HG02852 (cell line): ENCODE data around the gene CCM2.

ENCODE experiments used
- ATAC-seq: cut with Tn5 transposase; IDR thresholded peaks from one replicate; pipeline ENCODE4 v1.9.1; 2021; ENCODE audit warnings: mild to moderate bottlenecking, moderate library complexity; ENCODE audit not compliant: unreplicated experiment

Gene CCM2

DNA sequence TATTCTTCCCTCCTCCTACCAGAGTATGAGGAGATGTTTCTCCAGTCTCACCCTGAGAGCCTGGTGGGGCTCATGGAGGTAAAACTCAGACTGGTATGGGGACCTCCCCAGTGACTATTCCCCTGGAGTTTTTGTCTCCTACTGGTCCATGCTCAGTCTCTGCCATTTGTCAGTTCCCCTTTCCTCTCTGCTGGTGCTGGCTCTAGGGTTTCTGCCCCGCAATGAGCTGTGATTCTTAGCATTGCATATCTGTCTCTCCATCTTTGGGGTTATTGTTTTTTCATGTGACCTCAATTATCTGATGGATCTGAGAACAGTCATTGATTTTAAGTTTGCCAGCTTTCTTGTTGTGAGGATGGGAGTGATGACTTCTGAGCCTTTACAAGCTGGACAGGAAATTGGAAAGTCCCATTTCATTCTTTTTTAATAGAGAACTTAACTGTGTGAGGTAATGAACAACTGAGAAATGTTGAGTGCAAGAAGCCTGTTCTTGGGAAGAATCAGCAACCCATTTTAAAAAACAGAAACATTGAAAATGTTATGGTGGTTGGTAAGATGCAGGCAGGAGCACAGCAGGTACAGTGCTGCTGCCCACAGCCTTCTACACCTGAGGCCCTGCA lies 61.9 kb downstream of the CCM2 start:
- ATAC-seq: no peak

DNA sequence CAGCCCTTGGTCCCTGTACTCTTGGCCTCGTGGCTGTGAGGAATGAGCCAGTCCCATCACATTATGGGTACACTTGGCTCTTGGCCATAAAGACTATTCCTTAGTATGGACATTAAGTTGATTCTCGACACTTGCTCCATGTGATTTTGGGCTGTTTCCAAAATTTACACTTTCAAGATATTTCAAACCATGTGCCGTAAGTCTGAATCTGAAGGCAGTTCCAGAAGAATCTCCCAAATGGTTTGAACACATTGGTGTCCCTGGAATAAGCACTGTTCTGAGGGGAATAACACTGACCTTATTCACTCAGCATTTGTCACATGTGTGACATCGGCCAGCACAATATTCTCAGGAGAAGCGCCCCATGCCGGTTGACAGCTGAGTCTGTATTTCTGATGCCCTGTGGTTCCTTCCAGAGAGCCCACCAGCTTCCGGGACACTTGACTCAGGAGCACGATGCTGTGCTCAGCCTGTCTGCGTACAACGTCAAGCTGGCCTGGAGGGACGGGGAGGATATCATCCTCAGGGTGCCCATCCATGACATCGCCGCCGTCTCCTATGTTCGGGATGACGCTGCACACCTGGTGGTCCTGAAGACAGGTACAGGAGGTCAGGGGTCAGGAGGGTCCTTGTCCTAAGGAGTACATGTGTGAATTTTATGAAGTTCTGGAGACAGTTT lies 64.2 kb downstream of the CCM2 start:
- ATAC-seq: no peak

DNA sequence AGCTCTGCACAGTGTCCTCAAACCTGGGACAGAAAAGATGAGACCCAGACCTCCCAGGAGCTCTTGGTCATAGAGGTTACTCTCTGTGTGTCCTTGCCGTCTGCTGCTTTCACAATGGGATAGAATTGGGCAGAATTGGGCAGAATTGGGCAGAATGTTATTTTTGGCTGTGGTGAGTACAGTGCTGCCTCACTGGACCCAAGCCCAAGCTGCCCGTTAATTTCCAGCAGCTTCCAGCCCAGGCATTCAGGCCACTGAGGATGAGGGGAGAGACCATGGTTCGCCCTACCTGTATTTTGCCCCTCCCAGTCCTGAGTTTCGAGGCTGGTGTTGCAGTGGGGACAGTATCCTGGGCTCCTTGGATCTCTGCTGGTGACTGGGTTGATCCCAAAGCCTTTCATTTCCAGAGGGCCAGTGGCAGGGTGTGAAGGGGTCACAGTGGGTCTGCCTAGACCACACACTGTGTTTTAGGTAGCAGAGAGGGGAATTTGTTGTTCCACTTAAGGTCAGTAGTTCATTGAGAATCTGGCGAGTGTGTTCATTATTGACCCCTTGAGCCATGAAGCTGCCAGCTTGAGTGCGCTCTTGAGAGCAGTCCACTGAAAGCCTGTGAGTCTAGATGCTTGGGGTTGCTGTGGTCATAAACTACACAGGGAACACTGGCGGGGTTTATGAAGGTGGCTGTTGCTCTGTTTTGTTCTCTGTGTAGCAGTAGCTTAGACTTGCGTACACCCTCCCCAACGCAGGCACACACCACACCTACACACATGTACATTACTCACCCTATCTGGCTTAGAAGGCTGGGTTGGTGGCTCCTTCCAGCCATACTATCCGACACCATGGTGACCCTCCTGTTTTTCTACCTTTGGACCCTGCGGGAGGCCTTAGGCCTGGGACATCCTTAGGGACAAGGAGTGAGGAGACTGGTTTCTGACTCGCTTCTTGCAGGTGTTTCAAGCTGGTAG lies 65.3 kb downstream of the CCM2 start:
- no peak for ATAC-seq

DNA sequence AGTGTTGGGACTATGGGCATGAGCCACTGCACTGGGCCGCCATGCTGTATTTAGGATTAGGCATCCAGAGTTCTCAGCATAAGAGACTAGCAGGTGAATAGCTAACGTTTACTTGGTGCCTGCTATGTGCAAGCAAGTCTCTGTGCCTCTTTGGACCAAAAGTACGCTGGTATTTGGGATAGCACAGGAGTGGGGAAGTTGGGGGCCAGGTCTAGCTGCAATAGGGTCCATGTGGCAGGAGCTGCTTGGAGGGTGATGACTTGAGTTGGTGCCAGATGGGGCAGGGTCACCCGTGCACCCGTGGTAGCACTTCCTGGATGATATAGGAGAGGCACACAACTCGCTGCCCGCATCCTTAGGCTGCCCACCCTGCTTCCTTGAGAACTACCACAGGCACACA lies 66.4 kb downstream of the CCM2 start:
- ATAC-seq: no peak

DNA sequence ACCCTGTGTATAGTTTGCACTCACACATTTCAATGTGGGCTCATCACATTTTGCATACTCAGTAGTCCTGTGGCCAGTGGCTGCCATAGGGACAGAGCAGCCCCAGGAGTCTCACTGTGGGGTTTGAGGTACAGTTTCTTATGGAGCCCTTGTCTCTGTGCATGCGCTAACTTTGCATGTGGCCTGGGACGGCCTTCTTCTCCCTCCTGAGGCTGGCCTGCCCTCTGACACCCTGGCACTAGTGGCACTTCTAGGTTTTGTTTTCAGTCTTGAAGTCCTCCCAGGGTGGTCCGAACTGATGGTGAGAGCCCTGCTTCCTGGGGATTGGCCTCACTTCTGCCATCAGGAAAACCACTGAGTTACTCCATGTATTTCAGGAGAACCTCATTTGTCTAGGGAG lies 67.6 kb downstream of the CCM2 start:
- ATAC-seq: no peak

DNA sequence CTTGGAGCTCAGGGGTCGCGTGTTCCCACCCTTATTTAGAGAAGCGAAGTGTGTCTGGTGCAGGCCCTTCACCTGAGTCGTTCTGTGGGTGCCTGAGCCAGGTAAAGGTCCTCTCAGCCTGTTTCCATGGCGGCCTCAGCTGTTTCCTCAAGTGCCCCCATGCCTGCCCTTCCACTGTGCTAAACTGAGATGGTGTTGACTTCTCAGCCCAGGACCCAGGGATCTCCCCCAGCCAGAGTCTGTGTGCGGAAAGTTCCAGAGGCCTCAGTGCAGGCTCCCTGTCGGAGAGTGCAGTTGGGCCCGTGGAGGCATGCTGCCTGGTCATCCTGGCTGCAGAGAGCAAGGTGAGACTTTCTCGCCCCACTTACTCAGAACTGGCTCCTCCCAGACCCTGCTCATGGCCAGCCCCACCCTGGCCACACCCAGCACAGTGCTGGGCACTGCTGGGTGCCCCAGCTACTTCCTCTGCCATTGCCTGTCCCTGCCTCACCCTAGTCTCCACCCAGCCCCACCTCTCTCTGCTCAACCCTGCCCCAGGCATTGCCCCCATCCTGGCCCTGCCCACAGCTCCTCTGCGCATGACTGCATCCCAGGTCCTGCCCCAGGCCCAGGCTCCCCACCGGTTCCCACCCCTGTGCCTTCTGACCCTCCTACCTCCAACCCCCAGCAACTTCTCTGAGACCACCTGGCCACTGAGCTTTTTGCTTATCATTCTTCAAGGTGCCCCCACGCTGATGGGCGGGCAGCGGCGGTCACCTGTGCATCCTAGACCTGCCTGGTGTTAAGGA lies 68.4 kb downstream of the CCM2 start:
- no peak for ATAC-seq

DNA sequence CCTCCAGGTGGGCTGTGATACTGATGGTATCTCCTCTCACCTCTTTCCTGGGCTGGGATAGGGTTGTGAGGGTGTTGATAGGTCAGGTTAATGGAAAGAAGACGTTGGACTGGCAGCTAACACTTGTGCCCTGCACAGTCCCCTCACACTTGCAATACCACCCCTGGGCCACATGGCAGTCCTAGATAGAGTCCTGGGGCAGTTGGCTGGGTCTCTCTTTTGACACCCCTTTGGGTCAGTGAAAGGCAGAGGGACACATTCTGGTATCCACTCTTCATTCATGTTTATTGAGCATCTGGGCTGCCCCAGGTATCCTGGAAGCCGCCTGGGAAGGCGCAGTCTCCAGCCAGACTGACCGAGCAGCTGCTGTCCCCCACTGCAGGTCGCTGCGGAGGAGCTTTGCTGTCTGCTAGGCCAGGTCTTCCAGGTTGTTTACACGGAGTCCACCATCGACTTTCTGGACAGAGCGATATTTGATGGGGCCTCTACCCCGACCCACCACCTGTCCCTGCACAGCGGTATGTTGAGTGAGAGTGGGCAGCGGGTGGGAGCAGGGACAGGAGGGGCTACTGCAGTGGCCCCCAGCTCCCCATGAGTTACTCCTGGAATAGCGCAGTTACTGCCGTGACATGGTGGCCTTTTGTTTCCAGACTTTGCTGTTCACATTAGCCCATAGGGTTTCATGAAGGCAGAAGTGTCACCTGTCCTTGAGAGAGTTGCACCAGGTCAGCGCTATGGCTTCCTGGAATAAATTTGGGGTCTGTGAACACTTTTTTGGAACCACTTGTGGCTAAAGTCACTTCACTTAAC lies 69.6 kb downstream of the CCM2 start:
- ATAC-seq: no peak

DNA sequence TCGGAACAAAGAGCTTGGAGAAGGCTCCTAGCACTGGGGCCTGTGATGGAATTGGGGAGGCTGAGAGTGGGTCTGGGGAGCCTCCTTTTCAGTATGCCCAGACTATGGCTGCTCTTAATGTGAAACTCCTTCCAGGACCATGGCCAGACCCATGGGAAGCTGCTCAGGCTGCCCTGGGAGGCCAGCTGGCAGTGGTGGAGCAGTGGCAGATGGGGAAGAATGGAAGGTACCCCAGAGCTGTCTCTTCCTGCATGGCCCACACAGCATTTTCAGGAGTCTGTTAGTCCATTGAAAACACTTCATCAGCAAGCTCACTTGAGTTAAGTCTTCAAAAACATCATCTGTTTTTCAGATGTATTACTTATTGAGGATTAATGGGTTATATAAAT lies 70.2 kb downstream of the CCM2 start:
- no peak for ATAC-seq

DNA sequence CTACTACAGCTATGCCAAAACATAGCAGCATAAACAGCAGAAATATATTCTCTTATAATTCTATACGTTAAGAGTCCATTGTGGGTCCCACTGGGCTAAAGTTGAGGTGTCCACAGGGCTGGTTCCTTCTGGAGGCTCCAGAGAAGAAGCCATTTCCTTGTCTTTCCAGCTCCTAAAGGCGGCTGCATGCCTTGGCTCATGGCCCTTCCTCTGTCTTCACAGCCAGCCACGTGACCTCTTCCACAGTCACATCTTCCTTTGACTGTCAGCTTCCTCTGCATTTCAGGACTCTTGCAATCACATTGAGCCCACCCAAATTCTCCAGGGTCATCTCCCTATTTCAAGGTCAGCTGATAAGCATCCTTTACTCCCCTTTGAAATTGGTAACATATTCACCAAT lies 71.5 kb downstream of the CCM2 start:
- ATAC-seq: no peak

DNA sequence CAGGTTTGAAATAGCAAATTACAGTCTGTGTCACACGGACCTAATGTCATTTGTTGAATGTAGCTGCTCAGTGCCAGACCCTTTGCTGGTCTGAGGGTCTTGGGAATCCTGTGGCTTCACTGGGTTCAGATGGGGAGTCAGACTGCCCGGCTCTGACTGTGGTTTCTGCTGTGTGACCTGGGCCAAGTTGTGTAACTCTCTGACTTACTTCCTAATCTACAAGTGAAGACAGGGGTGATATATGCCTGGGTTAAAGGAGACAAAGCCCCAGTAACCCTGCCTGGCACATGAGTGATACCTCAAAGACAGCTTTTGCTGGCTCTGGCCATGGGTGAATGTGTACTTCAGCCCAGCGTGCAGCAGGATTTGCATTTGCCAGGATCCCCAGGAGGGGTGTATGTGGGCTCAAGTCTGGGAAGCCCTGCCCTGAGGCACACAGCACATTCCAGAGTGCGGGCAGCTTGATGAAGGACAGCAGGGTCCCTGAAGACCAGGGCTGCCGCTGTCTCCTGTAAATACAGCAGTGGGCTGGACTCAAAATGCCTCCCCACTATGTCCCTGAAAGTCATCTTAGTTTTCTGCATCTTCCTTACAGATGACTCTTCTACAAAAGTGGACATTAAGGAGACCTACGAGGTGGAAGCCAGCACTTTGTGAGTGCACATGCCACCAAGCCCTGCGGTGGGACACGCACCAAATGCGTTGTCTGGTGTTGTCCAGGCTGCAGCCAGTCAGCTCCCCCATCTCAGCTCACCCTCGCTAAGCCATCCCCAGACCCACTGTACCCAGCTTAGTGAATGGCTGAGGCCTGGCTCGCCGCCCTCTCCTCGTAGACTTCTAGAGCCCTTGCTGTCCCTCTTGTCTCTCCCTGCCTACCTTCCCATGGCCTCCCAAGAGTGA lies 72.4 kb downstream of the CCM2 start:
- ATAC-seq: no peak

DNA sequence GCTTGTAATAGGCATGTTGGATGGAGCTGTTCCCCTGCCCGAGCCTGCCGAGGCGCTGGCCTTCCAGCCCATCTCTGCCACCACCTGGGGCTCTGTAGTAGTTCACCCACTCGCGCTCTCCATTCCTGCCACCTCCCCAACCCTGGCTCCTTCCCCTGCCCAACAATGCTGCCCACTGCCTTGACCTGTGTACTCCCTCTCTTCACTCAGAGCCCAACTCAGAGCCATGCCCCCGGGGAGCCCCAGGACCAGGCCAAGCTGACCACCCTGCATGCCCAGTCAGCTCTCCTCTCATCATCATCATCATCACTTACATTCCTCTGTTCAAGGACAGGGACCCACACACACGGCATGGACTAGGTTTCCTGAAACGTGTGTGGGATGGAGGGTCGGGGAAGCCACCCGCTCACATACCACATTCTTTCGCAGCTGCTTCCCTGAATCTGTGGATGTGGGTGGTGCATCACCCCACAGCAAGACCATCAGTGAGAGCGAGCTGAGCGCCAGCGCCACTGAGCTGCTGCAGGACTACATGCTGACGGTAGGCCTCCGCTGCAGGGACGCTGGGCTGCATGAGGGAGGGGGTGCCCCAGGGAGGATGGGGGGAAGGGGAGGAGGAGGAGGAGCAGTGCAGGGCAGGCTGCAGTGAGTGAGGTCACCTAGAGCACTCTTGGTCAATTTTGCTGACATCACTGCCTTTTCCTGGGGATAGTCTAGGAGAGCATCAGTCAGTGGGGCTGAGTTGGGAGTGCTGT lies 73.2 kb downstream of the CCM2 start:
- ATAC-seq: no peak

DNA sequence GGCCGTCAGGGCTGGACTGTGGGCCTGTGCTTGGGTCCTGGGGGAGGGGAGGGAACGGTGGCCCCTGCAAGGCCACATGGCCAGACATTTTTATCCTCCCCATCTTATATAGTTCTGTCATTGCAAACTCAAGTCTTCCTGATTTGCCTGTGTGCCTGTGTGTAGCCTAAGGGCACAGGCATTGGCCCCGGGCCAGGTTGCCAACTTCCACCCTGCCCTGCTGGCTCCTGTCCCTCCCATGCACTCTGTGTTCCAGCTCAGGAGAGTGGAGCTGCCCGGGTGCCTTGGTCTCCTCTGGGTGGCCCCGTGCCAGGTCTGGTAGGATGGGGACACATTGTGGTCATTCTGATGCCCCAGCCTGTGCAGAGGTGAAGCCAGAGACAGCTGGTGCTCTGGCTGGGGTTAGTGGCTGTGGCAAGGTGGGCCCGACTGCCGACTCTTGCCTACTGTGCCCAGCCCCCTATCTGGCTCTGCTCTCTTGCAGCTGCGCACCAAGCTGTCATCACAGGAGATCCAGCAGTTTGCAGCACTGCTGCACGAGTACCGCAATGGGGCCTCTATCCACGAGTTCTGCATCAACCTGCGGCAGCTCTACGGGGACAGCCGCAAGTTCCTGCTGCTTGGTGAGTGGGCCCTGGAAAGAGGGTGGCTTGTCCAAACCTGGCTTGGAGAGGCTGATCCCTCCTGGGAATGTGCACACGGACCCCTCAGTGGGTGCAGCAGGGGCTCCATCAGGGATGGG lies 74.0 kb downstream of the CCM2 start:
- no peak for ATAC-seq

DNA sequence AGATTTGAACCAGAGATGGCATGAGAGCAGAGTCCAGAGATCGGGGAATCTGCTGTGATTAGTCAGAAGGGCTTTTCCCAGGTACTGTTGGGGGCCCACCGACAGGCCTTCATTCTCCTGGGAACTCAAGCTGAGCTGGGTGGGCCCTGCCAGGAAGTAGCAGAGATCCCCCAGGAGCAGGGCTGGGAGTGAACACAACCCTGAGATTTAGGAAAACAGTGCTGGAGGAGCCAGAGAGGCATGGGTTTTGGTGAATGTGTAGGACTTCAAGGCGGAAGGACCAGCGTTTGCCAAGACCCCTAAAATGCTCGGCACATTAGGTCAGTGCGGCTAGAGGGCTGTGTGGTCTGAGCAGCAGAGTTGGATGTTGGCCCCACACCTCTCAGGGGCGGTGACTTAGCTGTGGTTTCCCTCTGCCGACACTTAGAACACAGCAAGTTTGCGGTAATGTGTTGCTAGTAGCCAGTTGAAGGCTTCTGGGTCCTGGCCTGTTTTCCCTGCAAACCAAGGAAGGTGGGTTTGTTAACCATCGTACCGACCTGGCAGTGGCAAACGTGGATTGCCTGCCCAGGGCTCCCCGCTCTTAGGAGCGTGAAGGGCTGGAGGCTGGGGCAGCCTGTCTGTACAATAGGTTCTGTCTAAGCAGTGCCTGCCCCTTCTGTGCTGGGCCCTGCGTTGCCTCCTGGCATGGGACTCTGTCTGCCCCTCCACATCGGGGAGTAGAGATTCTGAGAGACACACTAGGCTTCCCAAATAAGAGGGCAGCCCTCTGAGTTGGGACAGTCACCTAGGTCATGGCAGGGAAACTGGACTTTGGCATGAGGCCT lies 74.7 kb downstream of the CCM2 start:
- no peak for ATAC-seq

DNA sequence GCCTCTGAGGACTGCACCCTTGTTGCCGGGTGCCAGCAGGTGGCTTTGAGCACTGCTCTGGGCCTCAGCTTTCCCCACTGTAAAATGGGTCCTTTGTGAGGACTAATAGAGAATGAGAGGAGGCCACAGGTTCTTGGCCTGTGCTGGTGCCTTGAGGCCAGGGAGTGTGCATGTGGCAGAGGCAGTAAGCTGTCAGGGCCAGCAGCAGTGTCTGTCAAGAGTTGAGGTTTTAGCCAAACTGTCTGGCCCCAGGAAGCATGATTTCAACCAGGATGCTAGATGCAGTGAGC lies 75.3 kb downstream of the CCM2 start:
- no peak for ATAC-seq

DNA sequence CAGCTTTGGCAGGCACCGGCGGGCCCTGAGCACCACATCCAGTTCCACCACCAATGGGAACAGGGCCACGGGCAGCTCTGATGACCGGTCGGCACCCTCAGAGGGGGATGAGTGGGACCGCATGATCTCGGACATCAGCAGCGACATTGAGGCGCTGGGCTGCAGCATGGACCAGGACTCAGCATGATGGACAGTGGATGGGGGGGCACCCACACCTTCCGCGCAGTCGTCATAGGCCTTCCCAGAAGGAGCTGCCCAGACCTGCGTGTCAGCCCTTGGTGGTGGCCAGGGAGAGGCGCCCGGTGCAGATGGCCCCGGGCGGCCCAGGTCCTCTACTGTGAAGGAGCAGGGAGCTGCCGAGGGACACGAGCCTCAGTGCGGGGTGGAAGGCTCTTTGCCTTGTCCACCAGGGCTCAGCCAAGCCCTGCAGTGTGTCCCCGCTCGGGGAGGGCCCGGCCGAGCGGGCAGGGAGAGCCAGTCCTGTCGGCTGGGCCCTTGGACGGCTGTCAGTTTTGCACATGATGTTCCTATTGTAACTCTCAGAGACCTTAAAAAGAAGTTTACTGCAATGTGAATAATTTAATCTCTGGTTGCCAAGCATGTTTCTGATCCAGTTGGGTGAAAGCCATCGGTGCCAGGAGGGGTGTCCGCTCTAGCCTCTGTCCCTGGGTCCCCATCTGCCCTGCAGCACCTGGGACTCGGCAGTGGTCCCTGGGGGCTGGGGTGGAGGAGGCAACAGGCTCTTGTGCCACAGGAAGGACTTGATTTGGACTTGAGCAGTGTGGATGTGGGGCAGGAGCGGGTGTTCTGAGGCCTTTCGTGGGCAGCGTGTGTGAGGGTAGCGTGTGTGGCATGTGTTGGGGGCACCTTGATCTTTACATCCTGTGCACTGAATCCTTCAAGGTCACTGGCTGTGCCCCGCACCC lies 76.1 kb downstream of the CCM2 start:
- no peak for ATAC-seq

DNA sequence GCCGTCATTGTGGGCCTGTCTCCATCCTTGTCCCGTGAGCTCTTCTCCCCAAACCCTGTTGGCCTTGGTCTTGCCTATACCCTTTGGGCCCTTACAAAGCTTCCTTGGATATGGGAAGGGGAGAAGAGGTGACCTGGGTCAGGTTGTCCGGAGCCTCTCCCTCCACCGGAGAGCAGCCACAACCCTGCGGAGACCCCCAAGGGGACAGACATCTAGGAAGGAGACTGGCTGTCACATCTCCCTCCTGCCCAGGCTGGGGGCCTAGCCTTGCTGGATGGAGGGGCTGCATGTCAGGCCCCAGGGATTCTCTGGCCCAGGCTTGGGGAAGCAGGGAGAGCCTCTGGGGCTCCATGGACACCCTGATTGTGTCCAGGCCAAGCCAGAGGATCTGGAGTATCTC lies 76.9 kb downstream of the CCM2 start:
- no peak for ATAC-seq
